GM19043 (cell line): ENCODE data around the gene MPO.

Experiments used
- ATAC-seq: cut with Tn5 transposase; IDR thresholded peaks from one replicate; pipeline ENCODE4 v1.9.1; 2021; ENCODE audit warnings: low read depth; ENCODE audit not compliant: unreplicated experiment

MPO gene

DNA sequence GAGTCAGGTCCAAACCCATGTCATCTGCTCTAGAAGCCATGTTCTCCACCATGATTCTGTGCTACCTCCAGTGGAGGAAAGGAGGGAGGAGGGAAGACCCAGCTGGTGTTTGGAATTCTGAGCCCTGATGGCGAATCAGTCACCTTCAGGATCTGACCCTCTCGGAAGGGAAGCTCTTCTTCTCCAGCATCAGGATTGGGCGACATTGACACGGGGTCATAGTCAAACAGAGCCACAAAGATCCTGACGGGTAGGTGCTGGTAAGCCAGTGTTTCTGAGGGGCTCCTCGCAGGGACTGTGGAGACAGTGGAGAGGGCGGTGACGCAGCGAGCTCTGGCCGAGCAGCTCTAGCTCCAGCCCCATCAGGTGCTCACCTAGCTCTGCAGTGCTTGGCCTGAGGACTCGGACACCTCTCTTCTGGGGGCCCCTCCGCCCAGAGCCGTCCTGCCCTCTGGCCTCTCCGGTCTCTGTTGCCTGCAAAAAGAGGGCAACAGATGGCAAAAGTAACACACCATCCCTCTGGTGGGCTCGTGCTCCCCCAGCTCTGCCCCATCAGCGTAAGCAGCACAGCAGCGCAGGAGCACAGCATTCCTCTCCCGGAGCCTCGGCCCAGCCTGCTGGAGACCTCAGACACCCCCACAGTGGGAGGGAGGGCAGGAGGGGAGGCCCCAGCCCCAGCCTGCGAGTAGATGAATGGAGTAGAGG is 26.9 kb upstream of the MPO start:
- no peak for ATAC-seq

DNA sequence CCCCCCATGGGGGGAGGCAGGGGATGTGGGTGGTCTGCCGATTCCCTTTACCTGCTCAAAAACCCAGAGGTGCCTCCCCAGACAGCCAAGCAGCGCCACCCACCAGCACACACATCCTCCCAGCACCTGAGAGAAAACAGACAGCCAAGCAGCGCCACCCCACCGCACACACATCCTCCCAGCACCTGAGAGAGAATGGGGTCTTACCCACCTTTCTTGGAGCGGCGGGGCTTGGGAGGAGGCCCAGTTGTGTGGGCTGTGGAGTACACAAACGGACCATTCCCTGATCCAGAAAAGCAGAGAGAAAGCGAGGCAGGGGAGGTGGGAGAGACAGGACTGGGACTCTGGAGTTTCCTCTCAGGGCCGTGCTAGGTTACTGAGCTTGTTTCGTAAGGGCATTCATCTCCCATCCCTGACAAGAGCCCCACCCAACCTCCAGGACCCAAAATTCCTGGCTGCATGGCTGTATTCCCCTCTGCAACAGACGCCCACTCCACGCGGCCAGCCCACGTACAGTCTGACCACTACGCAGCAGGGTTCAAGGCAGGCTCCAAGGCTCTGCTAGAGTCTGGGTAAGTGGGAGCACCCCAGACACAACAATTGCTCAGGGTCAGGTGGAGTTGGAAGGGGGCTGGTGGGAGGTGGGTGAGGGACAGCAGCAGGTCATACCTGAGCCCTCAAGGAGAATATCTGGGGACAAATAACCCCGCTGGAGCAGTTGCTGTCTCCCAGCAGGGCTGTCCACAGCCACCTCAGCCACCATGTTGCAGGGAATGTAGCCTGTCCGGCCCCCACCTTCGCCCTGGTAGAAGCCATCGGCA is 25.6 kb upstream of the MPO start:
- ATAC-seq: no peak

DNA sequence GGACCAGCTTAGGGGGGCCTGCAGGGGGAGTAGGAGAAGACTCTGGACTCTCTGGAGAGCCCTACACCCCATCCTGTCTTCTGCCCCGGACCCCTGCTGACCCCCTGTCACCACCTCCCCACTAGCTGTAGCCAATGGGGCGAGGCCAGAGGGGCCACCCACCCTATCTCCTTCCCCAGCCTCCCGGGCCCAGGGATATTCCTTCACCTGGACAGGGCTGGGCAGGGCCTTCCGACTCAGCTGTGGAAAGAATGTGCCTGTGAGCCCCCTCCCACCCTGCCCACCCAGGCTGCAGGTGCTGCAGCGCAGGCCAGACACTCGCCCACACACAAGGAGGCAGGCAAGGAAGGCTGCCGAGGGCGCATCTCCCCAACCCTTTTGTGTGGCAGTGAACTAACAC is 24.9 kb upstream of the MPO start:
- no peak for ATAC-seq

DNA sequence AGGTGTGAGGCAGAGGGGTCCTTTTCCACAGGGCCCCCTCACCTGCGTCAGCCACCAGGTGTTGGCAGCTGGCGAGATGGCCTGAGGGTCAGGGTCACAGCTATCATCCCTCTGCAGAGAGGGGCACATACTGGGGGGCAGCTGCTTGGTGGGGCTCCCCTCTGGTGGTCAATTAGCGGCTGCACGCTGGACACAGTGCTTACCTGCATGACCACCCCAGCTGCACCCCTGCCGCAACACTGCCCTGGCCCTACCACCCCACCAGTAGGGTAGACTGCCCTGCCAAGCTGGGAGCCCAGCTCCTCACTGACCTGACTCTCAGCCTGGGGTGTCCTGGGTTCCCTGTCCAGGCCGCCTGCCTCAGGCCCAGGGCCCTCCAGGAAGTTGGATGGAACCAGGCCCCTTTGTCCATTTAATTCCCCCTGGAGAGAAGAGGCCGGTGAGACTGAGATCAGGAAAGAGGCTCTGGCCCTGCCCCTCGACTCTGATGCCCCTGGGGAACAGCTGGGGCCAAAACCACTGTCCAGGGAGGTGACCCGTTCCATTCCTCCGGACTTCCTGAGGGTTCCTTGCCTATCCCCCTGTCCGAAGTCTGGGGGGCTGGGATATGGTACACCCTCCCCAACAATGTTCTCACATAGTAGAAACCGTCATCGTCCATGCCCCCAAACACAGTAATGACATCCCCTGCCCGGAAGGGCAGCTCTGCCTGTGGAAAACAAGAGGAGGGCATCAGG is 24.2 kb upstream of the MPO start:
- ATAC-seq: no peak

DNA sequence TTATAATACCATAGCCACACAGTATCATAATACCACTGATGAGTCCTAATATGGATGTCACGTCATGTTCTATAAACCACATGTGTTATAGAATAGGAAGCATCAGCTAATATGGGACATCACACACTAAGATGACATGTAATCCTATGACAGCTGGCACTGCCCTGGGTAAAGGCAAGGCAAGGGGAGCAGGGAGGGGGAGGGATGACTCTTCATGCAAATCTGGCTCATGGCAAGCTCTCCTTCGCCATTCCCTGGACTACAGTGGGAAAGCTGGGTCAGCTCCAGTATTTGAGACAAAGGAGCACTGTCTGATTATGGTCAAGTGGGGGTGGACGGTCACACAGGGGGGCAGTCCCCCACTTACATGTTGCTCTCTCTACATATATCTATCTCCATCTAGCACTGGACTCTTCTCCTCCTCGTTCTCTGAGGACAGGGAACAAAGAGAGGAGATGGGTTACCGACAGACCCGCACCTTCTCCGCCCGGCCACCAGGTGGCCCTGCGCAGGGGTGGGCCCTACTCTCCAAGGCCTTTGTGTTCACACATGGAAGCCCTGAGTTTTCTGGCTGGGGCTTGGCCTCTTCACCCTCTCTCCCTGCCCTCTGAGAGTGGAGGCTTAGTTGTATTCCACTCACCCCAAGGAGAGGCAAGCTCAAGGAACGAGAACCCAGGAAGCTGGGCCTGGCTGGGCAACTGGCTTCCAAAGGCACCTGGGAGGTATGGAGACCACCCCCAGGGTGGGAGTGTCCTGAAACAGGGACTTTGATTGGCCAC is 23.4 kb upstream of the MPO start:
- no peak for ATAC-seq

DNA sequence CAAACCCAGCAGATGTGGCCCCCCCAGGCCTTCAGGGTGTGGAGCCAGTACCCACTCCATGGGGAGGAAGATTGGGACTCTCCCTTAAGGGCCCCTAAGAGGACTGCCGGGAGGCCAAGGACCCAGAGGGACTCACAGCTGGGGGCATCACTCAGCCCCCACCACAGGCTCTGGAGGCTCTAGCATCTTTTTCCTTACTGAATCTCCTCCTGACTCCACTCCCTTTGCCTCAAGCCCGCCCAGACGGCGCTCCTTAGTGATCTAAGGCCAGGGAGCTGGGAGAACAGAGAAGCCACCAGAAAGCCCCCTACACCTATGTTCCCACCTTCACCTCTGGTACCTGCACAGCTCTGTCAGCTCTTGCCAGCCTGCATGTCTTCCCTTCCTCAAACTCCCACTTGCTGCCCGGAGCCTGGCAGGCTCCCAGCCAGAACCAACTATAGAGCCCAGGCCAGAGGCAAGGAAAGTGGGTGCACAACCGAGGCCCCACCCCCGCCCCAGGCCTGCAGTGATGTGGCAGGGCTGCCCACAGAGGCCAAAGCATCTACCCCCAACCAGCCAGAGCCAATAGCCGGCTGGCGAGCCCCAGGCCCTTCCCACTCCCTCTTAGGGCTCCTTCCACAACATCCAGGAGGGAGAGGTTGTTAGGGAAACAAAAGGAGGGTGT is 22.3 kb upstream of the MPO start:
- ATAC-seq: no peak

DNA sequence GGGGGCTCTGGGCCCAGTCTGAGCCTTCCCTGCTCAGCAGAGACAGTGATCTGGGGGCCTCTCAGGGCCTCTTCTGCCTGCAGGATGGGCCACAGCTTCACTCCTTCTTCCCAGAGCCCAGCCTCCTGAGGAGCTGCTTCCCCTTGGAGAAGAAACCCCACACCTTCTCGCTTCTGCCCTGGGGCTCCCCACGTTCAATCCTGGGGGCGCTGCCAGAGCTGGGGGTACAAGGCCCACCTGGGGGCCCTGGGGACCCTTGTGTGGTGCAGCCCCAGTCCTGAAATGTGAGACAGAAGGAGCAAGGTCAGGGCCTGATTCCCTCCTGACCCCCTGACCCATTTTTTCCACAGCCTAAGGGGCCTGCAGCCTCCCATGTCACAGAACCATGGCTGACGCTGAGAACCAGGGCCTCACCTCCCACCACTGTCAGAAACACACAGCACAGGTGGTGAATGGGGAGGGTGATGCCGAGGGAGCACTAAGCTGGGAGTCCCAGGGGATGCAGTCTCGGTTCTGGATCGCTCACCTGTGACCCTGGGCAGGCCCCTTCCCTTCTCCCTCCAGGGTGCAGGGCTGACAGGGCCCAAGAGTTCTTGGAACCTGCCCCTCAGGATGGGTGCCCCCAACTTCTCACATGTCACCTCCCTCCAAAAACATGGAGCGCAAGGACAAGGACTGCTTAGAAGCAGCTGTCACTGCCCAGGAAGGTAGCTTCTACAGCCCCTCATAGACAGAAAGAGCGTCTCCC is 21.6 kb upstream of the MPO start:
- ATAC-seq: no peak

DNA sequence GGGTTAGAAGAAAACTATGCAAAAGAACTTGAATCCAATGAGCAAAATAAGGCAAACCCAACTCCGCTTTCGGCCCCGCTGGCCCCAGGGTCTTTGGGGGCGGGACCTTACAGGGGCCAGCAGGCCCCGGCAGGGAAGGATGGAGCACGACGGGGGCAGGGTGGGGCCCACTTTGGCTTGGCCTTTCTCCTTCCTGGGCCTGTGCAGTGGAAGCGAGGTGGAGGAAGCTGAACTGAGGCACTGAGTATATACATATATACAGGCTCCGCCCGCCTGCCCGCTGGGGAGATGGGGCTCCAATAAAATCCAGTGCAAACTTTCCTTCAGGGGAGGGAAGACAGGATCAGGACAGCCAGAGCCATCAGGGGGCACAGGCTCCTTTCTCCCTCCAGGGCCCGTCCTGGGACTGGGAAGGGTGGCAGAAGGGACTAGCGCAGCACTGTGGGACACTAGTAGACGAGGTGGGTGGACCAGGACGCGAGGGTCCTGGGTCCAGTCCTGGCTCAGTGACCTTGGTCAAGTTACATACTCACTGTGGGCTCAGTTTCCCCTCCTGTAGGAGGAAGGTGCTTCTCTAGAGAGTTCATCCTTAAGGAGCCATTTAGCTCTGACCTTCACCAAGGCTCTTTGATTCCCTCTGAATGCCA is 20.9 kb upstream of the MPO start:
- ATAC-seq: no peak

DNA sequence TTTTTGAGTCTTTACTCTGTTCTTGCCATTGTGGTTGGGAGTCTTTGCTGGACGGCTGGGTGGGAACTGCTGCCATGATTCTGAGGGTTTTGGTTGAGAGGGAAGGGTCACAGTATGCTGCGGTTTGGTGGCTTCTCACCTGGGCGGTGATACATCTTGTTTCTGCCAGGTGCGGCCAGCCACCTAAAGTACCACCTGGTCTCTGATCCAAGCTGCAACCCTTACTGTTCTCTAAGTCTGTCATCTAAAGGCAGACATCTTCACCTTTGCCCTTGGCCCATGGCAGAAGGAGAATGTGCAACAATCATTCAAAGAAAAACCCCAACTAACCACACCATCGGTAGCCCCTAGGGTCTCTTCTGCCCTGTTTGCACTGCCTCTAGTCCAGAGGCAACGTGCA is 19.6 kb upstream of the MPO start:
- ATAC-seq: no peak

DNA sequence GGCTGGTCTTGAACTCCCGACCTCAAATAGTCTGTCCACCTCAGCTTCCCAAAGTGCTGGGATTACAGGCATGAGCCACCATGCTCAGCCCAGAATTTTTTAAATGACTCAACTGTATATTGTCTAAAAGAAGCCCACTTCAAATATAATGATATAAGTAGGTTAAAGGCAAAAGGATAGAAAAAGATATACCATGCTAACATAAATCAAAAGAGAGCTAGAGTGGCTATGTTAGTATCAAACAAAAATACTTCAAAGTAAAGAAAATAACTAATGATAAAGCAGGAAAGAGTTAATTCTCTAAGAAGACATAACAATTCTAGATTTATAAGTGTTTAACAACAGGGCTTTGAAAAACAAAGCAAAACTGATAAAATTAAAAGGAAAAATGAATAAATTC is 13.3 kb upstream of the MPO start:
- no peak for ATAC-seq

DNA sequence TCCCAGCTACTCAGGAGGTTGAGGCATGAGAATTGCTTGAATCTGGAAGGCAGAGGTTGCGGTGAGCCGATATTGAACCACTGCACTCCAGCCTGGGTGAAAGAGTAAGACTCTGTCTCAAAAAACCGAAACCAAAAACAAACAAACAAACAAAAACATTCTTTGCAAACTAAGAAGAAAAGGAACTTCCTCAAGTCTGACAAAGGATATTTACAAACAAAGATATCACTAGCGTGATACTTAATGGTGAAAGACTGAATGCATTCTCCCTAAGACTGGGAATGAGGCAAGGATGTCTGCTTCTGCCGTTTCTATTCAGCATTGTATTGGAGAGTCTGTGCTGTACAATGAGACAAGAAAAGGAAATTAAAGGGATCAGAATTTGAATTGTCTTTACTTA is 10.5 kb upstream of the MPO start:
- ATAC-seq: no peak

DNA sequence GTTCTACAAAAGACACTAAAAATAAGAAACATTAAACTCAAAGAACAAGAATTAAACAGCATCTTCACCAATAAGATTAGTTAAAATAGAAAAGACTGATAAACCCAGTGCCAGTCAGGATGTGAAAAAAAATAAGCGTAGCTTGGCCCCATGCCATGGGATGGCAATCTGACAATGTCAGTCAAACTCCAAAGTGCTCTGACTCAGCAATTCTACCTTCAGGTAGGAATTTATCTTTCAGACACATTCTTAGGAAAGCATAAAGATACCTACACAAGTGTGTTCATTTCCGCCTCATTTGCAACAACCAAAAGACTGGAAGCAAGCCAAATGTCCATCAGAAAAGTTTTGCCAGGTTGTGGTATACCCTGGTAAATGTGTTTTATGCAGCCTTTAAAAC is 9.1 kb upstream of the MPO start:
- no peak for ATAC-seq

DNA sequence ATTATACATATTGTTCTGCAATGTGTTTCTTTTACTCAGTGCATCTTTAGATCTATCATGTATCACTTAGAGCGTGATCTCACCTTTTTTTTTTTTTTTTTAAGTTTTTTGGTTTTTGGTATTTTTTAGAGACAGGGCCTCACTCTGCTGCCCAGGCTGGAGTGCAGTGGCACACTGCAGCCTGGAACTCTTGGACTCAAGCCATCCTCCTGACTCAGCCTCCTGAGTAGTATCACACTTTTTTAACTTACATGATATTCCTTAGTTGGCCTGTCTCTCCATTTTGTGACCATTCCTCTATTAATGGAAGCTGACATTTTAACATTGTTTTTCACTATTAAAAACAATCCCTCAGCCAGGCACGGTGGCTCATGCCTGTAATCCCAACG is 4.7 kb upstream of the MPO start:
- ATAC-seq: no peak

DNA sequence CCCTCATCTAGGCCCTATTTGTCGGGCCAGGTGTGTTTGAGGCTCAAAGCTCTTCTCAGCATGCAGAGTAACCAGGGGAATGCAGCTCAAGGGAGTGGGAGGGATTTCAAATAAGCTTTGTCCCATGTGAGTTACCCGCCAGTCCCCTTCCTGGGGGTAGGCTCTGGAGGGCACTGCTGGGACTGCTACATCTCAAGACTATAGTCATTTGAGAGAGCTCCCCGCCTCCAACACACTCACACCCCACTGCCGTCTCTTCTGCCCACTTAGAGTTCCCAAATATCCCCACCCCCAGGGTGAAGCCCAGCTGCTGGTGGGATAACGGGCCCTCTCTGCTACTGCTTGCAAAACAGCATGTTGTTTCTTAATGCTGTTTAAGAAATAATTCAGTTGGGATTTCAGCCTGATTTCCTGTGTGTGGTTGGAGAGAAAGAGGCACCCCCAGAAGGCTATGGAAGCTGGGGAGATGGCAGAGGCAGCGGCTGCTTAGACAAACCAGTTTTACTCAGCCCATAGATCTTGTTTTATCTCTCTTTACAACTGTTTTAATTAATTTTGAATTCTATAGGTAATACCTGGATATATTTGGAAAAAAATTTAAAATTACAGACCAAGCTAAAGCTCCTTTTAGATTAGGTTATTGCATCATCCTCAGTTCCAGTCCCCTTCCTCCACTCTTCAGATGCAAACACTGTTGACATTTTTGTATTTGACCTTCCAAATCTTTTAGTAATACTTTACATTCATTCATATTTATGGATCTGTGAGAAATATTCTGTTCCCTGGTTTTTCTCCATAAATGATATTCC is 4.1 kb upstream of the MPO start:
- ATAC-seq: no peak

DNA sequence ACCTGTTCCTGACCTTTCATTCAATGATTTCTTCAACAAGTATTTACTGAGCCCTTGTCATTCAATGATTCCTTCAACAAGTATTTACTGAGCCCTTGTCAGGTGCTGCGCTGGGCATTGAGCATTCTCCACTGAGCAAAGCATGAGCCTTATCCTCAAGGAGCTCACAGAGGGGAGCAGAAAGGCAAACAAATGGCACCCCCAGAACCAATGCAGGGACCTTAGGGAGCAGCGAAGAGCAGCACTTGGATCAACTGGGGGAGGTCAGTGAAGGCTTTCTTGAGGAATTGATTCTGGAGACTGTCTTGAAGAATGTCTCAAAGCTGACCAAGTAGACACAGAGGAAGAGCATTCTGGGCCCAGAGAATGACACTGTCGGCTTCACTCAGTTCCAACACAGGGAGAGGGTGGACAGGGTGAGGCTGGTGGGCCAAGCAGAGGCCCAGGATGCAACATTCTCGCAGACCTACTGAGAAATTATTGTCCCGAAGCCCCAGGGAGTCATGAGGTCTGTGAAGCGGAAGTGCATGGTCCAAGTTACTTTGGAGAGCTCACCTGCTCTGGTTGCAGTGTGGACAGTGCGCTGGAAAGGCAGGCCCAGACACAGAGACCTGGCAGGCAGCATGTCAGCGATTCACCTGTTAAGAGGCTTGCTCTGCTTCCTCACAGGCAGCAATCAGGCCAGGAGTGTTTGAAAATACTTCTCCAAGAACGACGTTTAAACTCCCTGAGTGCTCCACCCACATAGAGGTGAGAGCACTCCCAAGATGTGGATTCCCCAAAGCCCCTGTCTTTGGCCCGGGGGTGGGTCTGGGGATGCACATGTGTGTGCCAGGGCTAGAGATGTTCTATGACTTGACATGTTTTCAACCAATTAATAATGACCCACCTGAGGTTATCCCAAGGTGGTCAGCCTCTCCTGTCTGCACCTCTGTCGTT is 3.2 kb upstream of the MPO start:
- ATAC-seq: no peak

DNA sequence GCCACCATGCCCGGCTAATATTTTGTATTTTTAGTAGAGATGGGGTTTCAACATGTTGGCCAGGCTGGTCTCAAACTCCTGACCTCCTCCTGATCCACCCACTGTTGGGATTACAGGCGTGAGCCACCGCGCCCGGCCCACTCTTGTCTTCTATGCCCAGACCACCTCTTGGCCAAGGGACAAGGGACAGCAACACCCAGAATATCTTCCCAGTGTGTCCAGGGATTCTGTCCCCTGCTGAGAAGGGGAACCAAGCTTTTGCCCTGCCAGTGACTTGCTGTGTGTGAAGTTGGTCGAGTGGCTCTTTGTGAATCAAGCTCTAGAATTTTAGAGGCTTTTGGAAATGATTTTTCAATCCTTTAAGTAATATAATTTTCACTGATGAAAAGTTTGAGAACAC is 1.7 kb upstream of the MPO start:
- no peak for ATAC-seq

DNA sequence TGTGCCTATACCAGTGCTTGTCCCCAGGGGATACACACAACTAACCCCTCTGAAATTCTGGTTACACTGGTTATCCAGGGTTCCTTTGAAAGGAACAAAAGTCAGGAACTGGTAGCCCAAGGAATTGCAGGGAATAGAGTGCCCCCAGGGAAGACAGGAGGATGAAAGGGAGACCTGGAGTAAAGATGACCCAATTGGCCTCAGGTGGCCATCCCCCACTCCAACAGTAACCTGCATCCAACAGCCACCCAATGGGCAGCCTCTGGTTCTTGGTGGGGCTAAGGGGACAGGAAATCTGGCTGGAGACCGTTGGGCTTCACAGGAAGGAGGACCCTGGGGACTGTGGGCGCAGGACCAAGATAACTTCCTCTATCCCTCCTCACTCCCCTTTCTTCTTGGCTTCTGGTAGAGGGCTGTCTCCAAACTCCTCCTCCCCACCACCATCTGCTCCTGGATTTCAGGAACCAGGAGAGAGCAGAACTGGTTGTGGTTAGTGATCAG is 826 bp upstream of the MPO start:
- no peak for ATAC-seq
